Measurements from ENCODE around the gene OTULINL. TPM values are rescaled to one million over a fixed set of nuclear protein-coding genes. Genes with fewer than 3 reads are reported as not detected.

Gene OTULINL
- total and polyA plus RNA-seq, 5 donors = 0.72 to 5.6 (median 4.4) TPM

GRCh38 chr5:14577079-14577725, 4.4 kb upstream of the OTULINL start:
- WGBS = 94% methylated on average over 40 of the region's 40 CpGs
- no peaks in the 10 kb centered on the region for H3K27me3 ChIP-seq (ENCODE audit: control insufficient read depth, insufficient read depth)
- peaks cover 10% of the 10 kb centered on the region for H3K9me3 ChIP-seq (ENCODE audit: control insufficient read depth, low read length)
- no peak for ATAC-seq
- no peak overlapping the region for H3K27ac ChIP-seq (ENCODE audit: low read length)
- intact Hi-C loops (cut with DNase I) = no loop called here
- no peak overlapping the region for H3K4me3 ChIP-seq (ENCODE audit: low read length)
- peak in 2 of 3 donors; percentile 51 to 57 for DNase-seq
- peaks cover 6% of the 10 kb centered on the region for H3K4me1 ChIP-seq (ENCODE audit: control insufficient read depth, insufficient read depth, low read length)

- 88% methylated on average over 4 of the region's 4 CpGs for WGBS
- ATAC-seq (no peak), DNase-seq (no peak)
- no peak overlapping the region for H3K4me3 ChIP-seq (ENCODE audit: low read length)
- peaks cover 9% of the 10 kb centered on the region for H3K9me3 ChIP-seq (ENCODE audit: control insufficient read depth, low read length)
- H3K27me3 ChIP-seq (ENCODE audit: control insufficient read depth, insufficient read depth) = no peaks in the 10 kb centered on the region
- intact Hi-C loops (cut with DNase I) = no loop called here
- H3K4me1 ChIP-seq (ENCODE audit: control insufficient read depth, insufficient read depth, low read length) = peaks cover 8% of the 10 kb centered on the region
- H3K27ac ChIP-seq (ENCODE audit: low read length) = no peak overlapping the region
Measured at GRCh38 chr5:14577971-14578370, 3.6 kb upstream of the OTULINL start.

GRCh38 chr5:14579246-14579645, 2.3 kb upstream of the OTULINL start:
- H3K27me3 ChIP-seq (ENCODE audit: control insufficient read depth, insufficient read depth) = no peaks in the 10 kb centered on the region
- ATAC-seq = no peak
- H3K4me3 ChIP-seq (ENCODE audit: low read length) = no peak overlapping the region
- DNase-seq = no peak
- H3K9me3 ChIP-seq (ENCODE audit: control insufficient read depth, low read length) = peaks cover 9% of the 10 kb centered on the region
- intact Hi-C loops (cut with DNase I) = no loop called here
- WGBS = 91% methylated on average over 7 of the region's 7 CpGs
- H3K4me1 ChIP-seq (ENCODE audit: control insufficient read depth, insufficient read depth, low read length) = peaks cover 6% of the 10 kb centered on the region
- no peak overlapping the region for H3K27ac ChIP-seq (ENCODE audit: low read length)

GRCh38 chr5:14579731-14580397, 1.7 kb upstream of the OTULINL start:
- Histone ChIP-seq H3K27me3 (ENCODE audit: control insufficient read depth, insufficient read depth) (no peaks in the 10 kb centered on the region), H3K4me3 (ENCODE audit: low read length) (no peak overlapping the region), H3K9me3 (ENCODE audit: control insufficient read depth, low read length) (peaks cover 9% of the 10 kb centered on the region), H3K4me1 (ENCODE audit: control insufficient read depth, insufficient read depth, low read length) (peaks cover 3% of the 10 kb centered on the region), H3K27ac (ENCODE audit: low read length) (no peak overlapping the region)
- intact Hi-C loops (cut with DNase I) = no loop called here
- WGBS = 87% methylated on average over 4 of the region's 4 CpGs
- ATAC-seq = no peak
- no peak for DNase-seq

GRCh38 chr5:14580398-14581034, 1.1 kb upstream of the OTULINL start:
- intact Hi-C loops (cut with DNase I) = no loop called here
- Histone ChIP-seq H3K9me3 (ENCODE audit: control insufficient read depth, low read length) (peaks cover 9% of the 10 kb centered on the region), H3K27ac (ENCODE audit: low read length) (no peak overlapping the region), H3K4me3 (ENCODE audit: low read length) (no peak overlapping the region), H3K4me1 (ENCODE audit: control insufficient read depth, insufficient read depth, low read length) (peaks cover 2% of the 10 kb centered on the region), H3K27me3 (ENCODE audit: control insufficient read depth, insufficient read depth) (no peaks in the 10 kb centered on the region)
- ATAC-seq = no peak
- no peak for DNase-seq
- 97% methylated on average over 6 of the region's 6 CpGs for WGBS

- H3K4me3 ChIP-seq (ENCODE audit: low read length) = peak overlapping the region; percentile 83
- 4% methylated on average over 86 of the region's 86 CpGs for WGBS
- H3K27me3 ChIP-seq (ENCODE audit: control insufficient read depth, insufficient read depth) = no peaks in the 10 kb centered on the region
- H3K27ac ChIP-seq (ENCODE audit: low read length) = no peak overlapping the region
- intact Hi-C loops (cut with DNase I) = no loop called here
- peaks cover 9% of the 10 kb centered on the region for H3K9me3 ChIP-seq (ENCODE audit: control insufficient read depth, low read length)
- ATAC-seq (peak; percentile 49 to 62), DNase-seq (peak; percentile 50 to 83 (median 75))
- peaks cover 2% of the 10 kb centered on the region for H3K4me1 ChIP-seq (ENCODE audit: control insufficient read depth, insufficient read depth, low read length)
Measured at GRCh38 chr5:14581891-14582796, 552 bp downstream of the OTULINL start.

- ATAC-seq = no peak
- no peak for DNase-seq
- Histone ChIP-seq H3K4me3 (ENCODE audit: low read length) (peak overlapping the region; percentile 83), H3K9me3 (ENCODE audit: control insufficient read depth, low read length) (peaks cover 7% of the 10 kb centered on the region), H3K27me3 (ENCODE audit: control insufficient read depth, insufficient read depth) (no peaks in the 10 kb centered on the region), H3K4me1 (ENCODE audit: control insufficient read depth, insufficient read depth, low read length) (peaks cover 2% of the 10 kb centered on the region), H3K27ac (ENCODE audit: low read length) (no peak overlapping the region)
- intact Hi-C loops (cut with DNase I) = no loop called here
- WGBS = 29% methylated on average over 9 of the region's 9 CpGs
Measured at GRCh38 chr5:14582797-14583137, 1.2 kb downstream of the OTULINL start.

- ATAC-seq (no peak), DNase-seq (no peak)
- H3K4me1 ChIP-seq (ENCODE audit: control insufficient read depth, insufficient read depth, low read length) = peaks cover 2% of the 10 kb centered on the region
- no peaks in the 10 kb centered on the region for H3K27me3 ChIP-seq (ENCODE audit: control insufficient read depth, insufficient read depth)
- H3K9me3 ChIP-seq (ENCODE audit: control insufficient read depth, low read length) = peaks cover 4% of the 10 kb centered on the region
- 84% methylated on average over 7 of the region's 7 CpGs for WGBS
- H3K4me3 ChIP-seq (ENCODE audit: low read length) = no peak overlapping the region
- intact Hi-C loops (cut with DNase I) = no loop called here
- H3K27ac ChIP-seq (ENCODE audit: low read length) = no peak overlapping the region
Measured at GRCh38 chr5:14584848-14585247, 3.3 kb downstream of the OTULINL start.

- no peaks in the 10 kb centered on the region for H3K27me3 ChIP-seq (ENCODE audit: control insufficient read depth, insufficient read depth)
- H3K4me3 ChIP-seq (ENCODE audit: low read length) = no peak overlapping the region
- WGBS = 87% methylated on average over 6 of the region's 6 CpGs
- peaks cover 4% of the 10 kb centered on the region for H3K9me3 ChIP-seq (ENCODE audit: control insufficient read depth, low read length)
- intact Hi-C loops (cut with DNase I) = no loop called here
- H3K4me1 ChIP-seq (ENCODE audit: control insufficient read depth, insufficient read depth, low read length) = peaks cover 2% of the 10 kb centered on the region
- ATAC-seq = peak; percentile 68 to 69
- H3K27ac ChIP-seq (ENCODE audit: low read length) = no peak overlapping the region
- peak; percentile 38 to 74 (median 72) for DNase-seq
Measured at GRCh38 chr5:14587150-14587549, 5.6 kb downstream of the OTULINL start.

- Histone ChIP-seq H3K4me3 (ENCODE audit: low read length) (no peak overlapping the region), H3K27me3 (ENCODE audit: control insufficient read depth, insufficient read depth) (no peaks in the 10 kb centered on the region), H3K4me1 (ENCODE audit: control insufficient read depth, insufficient read depth, low read length) (no peaks in the 10 kb centered on the region), H3K27ac (ENCODE audit: low read length) (no peak overlapping the region), H3K9me3 (ENCODE audit: control insufficient read depth, low read length) (peaks cover 3% of the 10 kb centered on the region)
- intact Hi-C loops (cut with DNase I) = no loop called here
- ATAC-seq = peak in 1 of 2 donors; percentile 51
- no peak for DNase-seq
- WGBS = 60% methylated on average over 2 of the region's 2 CpGs
Measured at GRCh38 chr5:14588145-14588544, 6.6 kb downstream of the OTULINL start.

Data from right cardiac atrium (tissue), 5 donors.